Mesenchymal stem cell (in vitro differentiated cells and primary cell): Measurements from ENCODE around the gene FRAS1.

ENCODE experiments used
- DNase-seq: peaks from one replicate; pipeline ENCODE4 v3.0.0-alpha.2; 2013
- H2AFZ ChIP-seq: one replicate; pipeline ENCODE4 v1.6.1; 2013; ENCODE audit warnings: low read depth, mild to moderate bottlenecking, control low read depth, inconsistent platforms, low read length, moderate library complexity
- H2AK5ac ChIP-seq: 2 replicates; pipeline ENCODE4 v1.6.1; 2013; ENCODE audit warnings: low read length, moderate library complexity, mild to moderate bottlenecking, inconsistent platforms; ENCODE audit not compliant: severe bottlenecking
- H2BK120ac ChIP-seq: one replicate; pipeline ENCODE4 v1.6.1; 2013; ENCODE audit warnings: low read depth, mild to moderate bottlenecking, inconsistent platforms, low read length, moderate library complexity
- H2BK12ac ChIP-seq, 2 experiments: one replicate each; pipeline ENCODE4 v1.6.1; 2013; ENCODE audit warnings: inconsistent platforms in 2 of 2, low read length in 2 of 2, mild to moderate bottlenecking in 2 of 2, moderate library complexity in 2 of 2, control low read depth in 1 of 2
- H2BK15ac ChIP-seq: one replicate; pipeline ENCODE4 v1.6.1; 2013; ENCODE audit warnings: mild to moderate bottlenecking, low read depth, inconsistent platforms; ENCODE audit not compliant: poor library complexity, severe bottlenecking
- H2BK5ac ChIP-seq: 2 replicates; pipeline ENCODE4 v1.6.1; 2013; ENCODE audit warnings: low read depth, mild to moderate bottlenecking, low read length, control low read depth, inconsistent platforms; ENCODE audit not compliant: poor library complexity, severe bottlenecking
- H3K14ac ChIP-seq, 2 experiments: one replicate each; pipeline ENCODE4 v1.6.1; 2013; ENCODE audit warnings: inconsistent platforms in 2 of 2, low read length in 2 of 2, control low read depth in 1 of 2, mild to moderate bottlenecking in 1 of 2, moderate library complexity in 1 of 2
- H3K18ac ChIP-seq, 2 experiments: one replicate each; pipeline ENCODE4 v1.6.1; 2013; ENCODE audit warnings: inconsistent platforms in 2 of 2, low read length in 2 of 2, control low read depth in 1 of 2, low read depth in 1 of 2, mild to moderate bottlenecking in 1 of 2
- H3K23ac ChIP-seq, 2 experiments: one replicate each; pipeline ENCODE4 v1.6.1; 2013; ENCODE audit warnings: inconsistent platforms in 2 of 2, low read length in 2 of 2, mild to moderate bottlenecking in 2 of 2, moderate library complexity in 2 of 2, control low read depth in 1 of 2
- H3K27ac ChIP-seq: 2 replicates; pipeline ENCODE4 v1.5.1; 2013; ENCODE audit warnings: mild to moderate bottlenecking, moderate library complexity, low read length, control low read depth, inconsistent platforms; ENCODE audit not compliant: poor library complexity, severe bottlenecking
- H3K27me3 ChIP-seq, 2 experiments: 2 replicates each; pipeline versions ENCODE4 v1.6.1 to v1.7.0; 2013; ENCODE audit warnings: low read length in 2 of 2, mild to moderate bottlenecking in 2 of 2, moderate library complexity in 2 of 2, control low read depth in 1 of 2, inconsistent platforms in 1 of 2; ENCODE audit not compliant: control insufficient read depth in 1 of 2, insufficient read depth in 1 of 2
- H3K36me3 ChIP-seq, 2 experiments: 2 replicates each; pipeline versions ENCODE4 v1.6.1 to v1.7.0; 2013; ENCODE audit warnings: low read length in 2 of 2, control low read depth in 1 of 2, inconsistent platforms in 1 of 2, low read depth in 1 of 2, mild to moderate bottlenecking in 1 of 2; ENCODE audit not compliant: insufficient read depth in 2 of 2, control insufficient read depth in 1 of 2
- H3K4ac ChIP-seq, 2 experiments: one replicate each; pipeline ENCODE4 v1.6.1; 2013; ENCODE audit warnings: inconsistent platforms in 2 of 2, low read length in 2 of 2, mild to moderate bottlenecking in 2 of 2, moderate library complexity in 2 of 2, control low read depth in 1 of 2, low read depth in 1 of 2
- H3K4me1 ChIP-seq: 2 replicates; pipeline ENCODE4 v1.6.1; 2013; ENCODE audit warnings: low read depth, low read length, control low read depth; ENCODE audit not compliant: control insufficient read depth, insufficient read depth
- H3K4me2 ChIP-seq: 2 replicates; pipeline ENCODE4 v1.6.1; 2013; ENCODE audit warnings: low read length, mild to moderate bottlenecking, inconsistent platforms; ENCODE audit not compliant: poor library complexity, severe bottlenecking
- H3K4me3 ChIP-seq, 2 experiments: 2 replicates each; pipeline versions ENCODE4 v1.5.1 to v1.7.0; 2013; ENCODE audit warnings: low read length in 2 of 2, mild to moderate bottlenecking in 2 of 2, control low read depth in 1 of 2, low read depth in 1 of 2; ENCODE audit not compliant: insufficient read depth in 1 of 2
- H3K79me1 ChIP-seq: replicated peaks from 2 replicates; pipeline ENCODE4 v1.6.1; 2013; ENCODE audit warnings: mild to moderate bottlenecking, control low read depth, low read length, inconsistent platforms; ENCODE audit not compliant: poor library complexity, severe bottlenecking
- H3K9ac ChIP-seq: 2 replicates; pipeline ENCODE4 v1.7.0; 2013; ENCODE audit warnings: mild to moderate bottlenecking, low read length, moderate library complexity
- H3K9me3 ChIP-seq: 2 replicates; pipeline ENCODE4 v1.7.0; 2013; ENCODE audit warnings: mild to moderate bottlenecking, low read length; ENCODE audit not compliant: control insufficient read depth
- H4K8ac ChIP-seq: one replicate; pipeline ENCODE4 v1.6.1; 2013; ENCODE audit warnings: inconsistent platforms, mild to moderate bottlenecking, low read length, moderate library complexity
- H4K91ac ChIP-seq: one replicate; pipeline ENCODE4 v1.6.1; 2013; ENCODE audit warnings: mild to moderate bottlenecking, low read length, inconsistent platforms
- WGBS: methylation state at CpG from one replicate; pipeline ENCODE4 v1.1.7; 2013; ENCODE audit warnings: mixed read lengths; 5-methylcytosine and 5-hydroxymethylcytosine counted together

Gene FRAS1

DNA sequence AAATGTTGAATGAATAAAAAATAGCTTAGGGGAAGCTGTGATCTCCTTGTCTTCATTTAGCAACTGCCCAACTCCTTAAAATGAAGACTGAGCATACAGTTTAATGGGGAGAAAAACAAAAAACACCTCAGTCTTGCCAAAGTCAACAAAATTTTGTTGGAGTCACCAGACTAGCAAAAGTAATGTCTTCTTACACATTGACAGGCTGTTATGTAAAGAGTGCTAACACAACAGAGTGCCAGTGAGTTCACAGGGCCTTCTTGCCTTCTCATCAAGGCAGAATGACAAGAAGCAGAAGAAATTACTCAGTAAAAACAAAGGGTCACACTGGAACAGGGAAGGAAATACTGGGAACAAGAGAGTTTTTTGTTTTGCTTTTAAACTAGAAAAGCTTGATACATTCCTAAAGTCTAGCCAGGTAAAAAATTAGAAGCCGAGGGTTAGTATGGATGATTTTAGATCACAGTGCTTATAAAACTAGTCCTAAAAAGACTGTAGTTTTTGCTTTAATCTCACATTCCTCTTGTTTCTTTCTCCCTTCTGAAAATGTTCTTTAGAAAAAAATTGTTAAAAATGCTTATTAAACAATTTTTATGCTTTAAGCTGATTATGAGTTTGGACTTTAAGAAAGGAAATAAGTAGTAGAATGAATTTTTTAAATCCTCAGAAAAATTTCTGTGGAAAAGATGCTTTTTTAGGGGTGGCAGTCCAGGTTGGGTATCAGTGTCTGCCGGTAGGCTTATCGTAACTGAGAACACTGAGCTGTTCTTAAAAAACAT, 38.7 kb upstream of the FRAS1 start:
- no peak overlapping the region for H2BK15ac ChIP-seq

DNA sequence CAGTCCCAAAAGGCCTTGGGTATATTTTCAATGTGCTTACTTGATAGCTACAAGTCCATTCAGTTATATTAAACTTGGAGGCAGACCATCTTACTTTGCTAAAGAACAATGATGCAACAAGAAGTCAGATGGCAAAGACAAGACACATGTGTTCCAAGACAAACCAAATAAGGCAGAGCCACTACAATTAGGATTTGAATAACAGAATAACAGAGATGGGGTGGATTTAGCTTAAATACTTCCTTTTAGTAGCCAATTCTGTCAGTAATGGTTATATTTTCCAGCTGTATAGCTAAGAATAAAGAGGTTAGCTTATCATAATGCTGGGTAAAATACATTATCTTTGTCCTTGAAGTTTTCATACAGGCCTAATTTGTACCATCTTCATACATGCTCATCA, 37.7 kb upstream of the FRAS1 start:
- H3K9ac ChIP-seq, result no peak overlapping the region
- H3K23ac ChIP-seq, result no peak overlapping the region
- H4K8ac ChIP-seq, result no peak overlapping the region
- H4K91ac ChIP-seq, result no peak overlapping the region
- H3K4ac ChIP-seq, result no peak overlapping the region
- H3K4me2 ChIP-seq, result no peak overlapping the region
- no peak for DNase-seq
- no peaks in the 10 kb centered on the region for H3K79me1 ChIP-seq
- H2BK15ac ChIP-seq, result no peak overlapping the region
- H2AFZ ChIP-seq, result no peak overlapping the region
- H3K18ac ChIP-seq, result no peak overlapping the region
- no peak overlapping the region for H2BK12ac ChIP-seq
- no peak overlapping the region for H3K27ac ChIP-seq
- no peak overlapping the region for H2BK120ac ChIP-seq
- H3K4me1 ChIP-seq, result no peaks in the 10 kb centered on the region
- no peaks in the 10 kb centered on the region for H3K9me3 ChIP-seq
- no peak overlapping the region for H2AK5ac ChIP-seq
- H3K27me3 ChIP-seq, result peaks cover 0 to 3% of the 10 kb centered on the region in 2 experiments
- H3K14ac ChIP-seq, result no peak overlapping the region
- H3K36me3 ChIP-seq, result no peaks in the 10 kb centered on the region
- no peak overlapping the region for H2BK5ac ChIP-seq
- H3K4me3 ChIP-seq, result no peak overlapping the region

More for the DNA sequence above, 38.7 kb upstream of the FRAS1 start:
- Histone ChIP-seq H3K79me1 (no peaks in the 10 kb centered on the region), H3K27ac (no peak overlapping the region), H2BK12ac (no peak overlapping the region), H3K4me1 (no peaks in the 10 kb centered on the region), H2BK5ac (no peak overlapping the region), H3K36me3 (no peaks in the 10 kb centered on the region), H3K14ac (no peak overlapping the region), H3K27me3 (peaks cover 0 to 3% of the 10 kb centered on the region in 2 experiments), H3K9ac (no peak overlapping the region), H4K91ac (no peak overlapping the region), H2AK5ac (no peak overlapping the region), H3K4me3 (no peak overlapping the region), H3K4ac (no peak overlapping the region), H4K8ac (no peak overlapping the region), H2AFZ (no peak overlapping the region), H3K9me3 (no peaks in the 10 kb centered on the region), H3K23ac (no peak overlapping the region), H2BK120ac (no peak overlapping the region), H3K18ac (no peak overlapping the region), H3K4me2 (no peak overlapping the region)
- DNase-seq, result no peak
- WGBS, result 100% methylated on average over 2 of the region's 3 CpGs

GRCh38 chr4:78020677-78021076, 36.4 kb upstream of the FRAS1 start:
- no peak overlapping the region for H3K4ac ChIP-seq
- no peak overlapping the region for H3K27ac ChIP-seq
- no peaks in the 10 kb centered on the region for H3K9me3 ChIP-seq
- H3K36me3 ChIP-seq, result no peaks in the 10 kb centered on the region
- DNase-seq, result no peak
- H3K4me1 ChIP-seq, result no peaks in the 10 kb centered on the region
- H2AK5ac ChIP-seq, result no peak overlapping the region
- no peaks in the 10 kb centered on the region for H3K27me3 ChIP-seq
- no peaks in the 10 kb centered on the region for H3K79me1 ChIP-seq
- H3K23ac ChIP-seq, result no peak overlapping the region
- H2AFZ ChIP-seq, result no peak overlapping the region
- no peak overlapping the region for H2BK120ac ChIP-seq
- no peak overlapping the region for H2BK12ac ChIP-seq
- H2BK5ac ChIP-seq, result no peak overlapping the region
- H3K9ac ChIP-seq, result no peak overlapping the region
- H3K18ac ChIP-seq, result no peak overlapping the region
- H4K8ac ChIP-seq, result no peak overlapping the region
- 88% methylated on average over 1 of the region's 4 CpGs for WGBS
- no peak overlapping the region for H4K91ac ChIP-seq
- H2BK15ac ChIP-seq, result no peak overlapping the region
- no peak overlapping the region for H3K4me3 ChIP-seq
- H3K14ac ChIP-seq, result no peak overlapping the region
- H3K4me2 ChIP-seq, result no peak overlapping the region

GRCh38 chr4:78022517-78022916, 34.6 kb upstream of the FRAS1 start:
- Histone ChIP-seq H3K18ac (no peak overlapping the region), H3K27me3 (no peaks in the 10 kb centered on the region), H2BK5ac (no peak overlapping the region), H3K14ac (no peak overlapping the region), H3K9ac (no peak overlapping the region), H2AFZ (no peak overlapping the region), H3K4me3 (no peak overlapping the region), H3K4me1 (no peaks in the 10 kb centered on the region), H4K8ac (no peak overlapping the region), H2BK15ac (no peak overlapping the region), H3K36me3 (no peaks in the 10 kb centered on the region), H2BK12ac (no peak overlapping the region), H3K27ac (no peak overlapping the region), H3K23ac (no peak overlapping the region), H3K4ac (no peak overlapping the region), H2AK5ac (no peak overlapping the region), H4K91ac (no peak overlapping the region), H3K9me3 (no peaks in the 10 kb centered on the region), H2BK120ac (no peak overlapping the region), H3K4me2 (no peak overlapping the region), H3K79me1 (no peaks in the 10 kb centered on the region)
- DNase-seq, result no peak
- no CpG with 5 or more reads among the region's 2 CpGs for whole genome bisulfite sequencing
